Measurements from ENCODE around the gene SLC39A11.

Gene SLC39A11

GRCh38 chr17:73028299-73028755 lies 64.2 kb downstream of the SLC39A11 start:
- TF ChIP-seq EZH2phosphoT487 (IDR thresholded peaks at IDR 0.05; ENCODE audit: low read depth): no peak
- TF ChIP-seq, protein P1, sequence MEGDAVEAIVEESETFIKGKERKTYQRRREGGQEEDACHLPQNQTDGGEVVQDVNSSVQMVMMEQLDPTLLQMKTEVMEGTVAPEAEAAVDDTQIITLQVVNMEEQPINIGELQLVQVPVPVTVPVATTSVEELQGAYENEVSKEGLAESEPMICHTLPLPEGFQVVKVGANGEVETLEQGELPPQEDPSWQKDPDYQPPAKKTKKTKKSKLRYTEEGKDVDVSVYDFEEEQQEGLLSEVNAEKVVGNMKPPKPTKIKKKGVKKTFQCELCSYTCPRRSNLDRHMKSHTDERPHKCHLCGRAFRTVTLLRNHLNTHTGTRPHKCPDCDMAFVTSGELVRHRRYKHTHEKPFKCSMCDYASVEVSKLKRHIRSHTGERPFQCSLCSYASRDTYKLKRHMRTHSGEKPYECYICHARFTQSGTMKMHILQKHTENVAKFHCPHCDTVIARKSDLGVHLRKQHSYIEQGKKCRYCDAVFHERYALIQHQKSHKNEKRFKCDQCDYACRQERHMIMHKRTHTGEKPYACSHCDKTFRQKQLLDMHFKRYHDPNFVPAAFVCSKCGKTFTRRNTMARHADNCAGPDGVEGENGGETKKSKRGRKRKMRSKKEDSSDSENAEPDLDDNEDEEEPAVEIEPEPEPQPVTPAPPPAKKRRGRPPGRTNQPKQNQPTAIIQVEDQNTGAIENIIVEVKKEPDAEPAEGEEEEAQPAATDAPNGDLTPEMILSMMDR (IDR thresholded peaks at IDR 0.05; ENCODE audit: low read depth, low read length): no peak
- no peak overlapping the region for H3K27ac ChIP-seq (ENCODE audit: low read length)
- no peaks in the 10 kb centered on the region for H3K79me2 ChIP-seq (ENCODE audit: low read length)
- no peaks in the 10 kb centered on the region for H4K20me1 ChIP-seq (ENCODE audit: insufficient read depth, low read length)
- H3K9ac ChIP-seq (ENCODE audit: low read length): no peak overlapping the region
- H3K36me3 ChIP-seq (replicated peaks; ENCODE audit: low read depth, low read length): peaks cover 3% of the 10 kb centered on the region
- no peak overlapping the region for H3K4me2 ChIP-seq (ENCODE audit: low read length)
- no peak overlapping the region for H3K4me3 ChIP-seq (ENCODE audit: low read length)
- H3K4me1 ChIP-seq (ENCODE audit: low read length): no peaks in the 10 kb centered on the region
- no peaks in the 10 kb centered on the region for H3K9me3 ChIP-seq (ENCODE audit: insufficient read depth, low read length)
- H3K27me3 ChIP-seq (ENCODE audit: low read depth, low read length): no peaks in the 10 kb centered on the region
- H2AFZ ChIP-seq (ENCODE audit: low read depth, low read length): no peak overlapping the region

GRCh38 chr17:73027130-73027741 lies 65.3 kb downstream of the SLC39A11 start:
- Histone ChIP-seq H3K4me3 (ENCODE audit: low read length) (no peak overlapping the region), H3K36me3 (replicated peaks; ENCODE audit: low read depth, low read length) (peaks cover 3% of the 10 kb centered on the region), H3K9ac (ENCODE audit: low read length) (no peak overlapping the region), H3K4me1 (ENCODE audit: low read length) (no peaks in the 10 kb centered on the region), H3K27ac (ENCODE audit: low read length) (no peak overlapping the region), H3K79me2 (ENCODE audit: low read length) (no peaks in the 10 kb centered on the region), H2AFZ (ENCODE audit: low read depth, low read length) (no peak overlapping the region), H4K20me1 (ENCODE audit: insufficient read depth, low read length) (no peaks in the 10 kb centered on the region), H3K9me3 (ENCODE audit: insufficient read depth, low read length) (no peaks in the 10 kb centered on the region), H3K27me3 (ENCODE audit: low read depth, low read length) (no peaks in the 10 kb centered on the region), H3K4me2 (ENCODE audit: low read length) (no peak overlapping the region)
- TF ChIP-seq, protein P1 (IDR thresholded peaks at IDR 0.05; ENCODE audit: low read depth, low read length): no peak
- TF ChIP-seq EZH2phosphoT487 (IDR thresholded peaks at IDR 0.05; ENCODE audit: low read depth): no peak

GRCh38 chr17:73025041-73025560 lies 67.4 kb downstream of the SLC39A11 start:
- Histone ChIP-seq H4K20me1 (ENCODE audit: insufficient read depth, low read length) (no peaks in the 10 kb centered on the region), H3K27me3 (ENCODE audit: low read depth, low read length) (no peaks in the 10 kb centered on the region), H3K9ac (ENCODE audit: low read length) (no peak overlapping the region), H2AFZ (ENCODE audit: low read depth, low read length) (no peak overlapping the region), H3K4me1 (ENCODE audit: low read length) (no peaks in the 10 kb centered on the region), H3K79me2 (ENCODE audit: low read length) (no peaks in the 10 kb centered on the region), H3K9me3 (ENCODE audit: insufficient read depth, low read length) (no peaks in the 10 kb centered on the region), H3K27ac (ENCODE audit: low read length) (no peak overlapping the region), H3K4me3 (ENCODE audit: low read length) (no peak overlapping the region), H3K36me3 (replicated peaks; ENCODE audit: low read depth, low read length) (no peaks in the 10 kb centered on the region), H3K4me2 (ENCODE audit: low read length) (no peak overlapping the region)
- TF ChIP-seq EZH2phosphoT487 (IDR thresholded peaks at IDR 0.05; ENCODE audit: low read depth): no peak
- TF ChIP-seq, protein P1 (IDR thresholded peaks at IDR 0.05; ENCODE audit: low read depth, low read length): no peak

GRCh38 chr17:73023759-73024158 lies 68.7 kb downstream of the SLC39A11 start:
- no peak overlapping the region for H3K4me3 ChIP-seq (ENCODE audit: low read length)
- H2AFZ ChIP-seq (ENCODE audit: low read depth, low read length): no peak overlapping the region
- TF ChIP-seq, protein P1 (IDR thresholded peaks at IDR 0.05; ENCODE audit: low read depth, low read length): no peak
- TF ChIP-seq EZH2phosphoT487 (IDR thresholded peaks at IDR 0.05; ENCODE audit: low read depth): no peak
- no peaks in the 10 kb centered on the region for H3K4me1 ChIP-seq (ENCODE audit: low read length)
- no peak overlapping the region for H3K9ac ChIP-seq (ENCODE audit: low read length)
- peaks cover 4% of the 10 kb centered on the region for H3K36me3 ChIP-seq (replicated peaks; ENCODE audit: low read depth, low read length)
- no peaks in the 10 kb centered on the region for H4K20me1 ChIP-seq (ENCODE audit: insufficient read depth, low read length)
- H3K27me3 ChIP-seq (ENCODE audit: low read depth, low read length): no peaks in the 10 kb centered on the region
- no peaks in the 10 kb centered on the region for H3K79me2 ChIP-seq (ENCODE audit: low read length)
- H3K9me3 ChIP-seq (ENCODE audit: insufficient read depth, low read length): peaks cover 7% of the 10 kb centered on the region; the same call in 1 of the 2 replicates
- H3K4me2 ChIP-seq (ENCODE audit: low read length): no peak overlapping the region
- H3K27ac ChIP-seq (ENCODE audit: low read length): no peak overlapping the region

All from OCI-LY3 (cell line).